ENCODE data around the gene THEMIS.

DNA sequence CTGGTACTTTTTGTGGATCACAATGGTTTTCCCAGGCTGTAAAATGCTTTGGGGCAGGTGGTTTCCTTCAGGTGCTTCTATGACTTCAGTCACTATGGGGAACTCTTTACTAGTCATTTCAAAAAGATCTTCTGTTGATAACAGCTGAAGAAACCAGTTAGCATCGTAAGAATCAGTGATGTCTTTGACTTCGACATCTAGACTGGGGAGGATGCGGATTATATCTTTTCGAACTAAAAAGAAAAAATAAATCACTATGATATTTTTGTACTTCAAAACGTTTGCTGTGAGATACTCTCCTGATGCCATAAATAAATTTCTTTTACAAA is 87.2 kb downstream of the THEMIS start:
- TF ChIP-seq, protein P1, sequence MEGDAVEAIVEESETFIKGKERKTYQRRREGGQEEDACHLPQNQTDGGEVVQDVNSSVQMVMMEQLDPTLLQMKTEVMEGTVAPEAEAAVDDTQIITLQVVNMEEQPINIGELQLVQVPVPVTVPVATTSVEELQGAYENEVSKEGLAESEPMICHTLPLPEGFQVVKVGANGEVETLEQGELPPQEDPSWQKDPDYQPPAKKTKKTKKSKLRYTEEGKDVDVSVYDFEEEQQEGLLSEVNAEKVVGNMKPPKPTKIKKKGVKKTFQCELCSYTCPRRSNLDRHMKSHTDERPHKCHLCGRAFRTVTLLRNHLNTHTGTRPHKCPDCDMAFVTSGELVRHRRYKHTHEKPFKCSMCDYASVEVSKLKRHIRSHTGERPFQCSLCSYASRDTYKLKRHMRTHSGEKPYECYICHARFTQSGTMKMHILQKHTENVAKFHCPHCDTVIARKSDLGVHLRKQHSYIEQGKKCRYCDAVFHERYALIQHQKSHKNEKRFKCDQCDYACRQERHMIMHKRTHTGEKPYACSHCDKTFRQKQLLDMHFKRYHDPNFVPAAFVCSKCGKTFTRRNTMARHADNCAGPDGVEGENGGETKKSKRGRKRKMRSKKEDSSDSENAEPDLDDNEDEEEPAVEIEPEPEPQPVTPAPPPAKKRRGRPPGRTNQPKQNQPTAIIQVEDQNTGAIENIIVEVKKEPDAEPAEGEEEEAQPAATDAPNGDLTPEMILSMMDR (IDR thresholded peaks at IDR 0.05 in 8 of 11, conservative IDR thresholded peaks at IDR 0.05 in 3 of 11): no peak
- TF ChIP-seq POLR2AphosphoS5 (IDR thresholded peaks at IDR 0.05): no peak

Measured in spleen (tissue), 7 donors.